GM19372 (cell line): ENCODE data around the gene SNF8.

ENCODE experiments used
- ATAC-seq: cut with Tn5 transposase; IDR thresholded peaks from one replicate; pipeline ENCODE4 v1.9.1; 2021; ENCODE audit warnings: mild to moderate bottlenecking, low read depth, moderate library complexity; ENCODE audit not compliant: unreplicated experiment

Gene SNF8

GRCh38 chr17:48930435-48930873 is 14.2 kb downstream of the SNF8 start:
- no peak for ATAC-seq

- no peak for ATAC-seq
Measured at GRCh38 chr17:48929812-48930165, 14.9 kb downstream of the SNF8 start.

GRCh38 chr17:48928876-48929811 is 15.5 kb downstream of the SNF8 start:
- ATAC-seq, result no peak

- ATAC-seq, result no peak
Measured at GRCh38 chr17:48927978-48928745, 16.5 kb downstream of the SNF8 start.

GRCh38 chr17:48925991-48926342 is 18.7 kb downstream of the SNF8 start:
- no peak for ATAC-seq

GRCh38 chr17:48925251-48925990 is 19.2 kb downstream of the SNF8 start:
- ATAC-seq, result no peak

GRCh38 chr17:48915459-48916282 is 29.0 kb downstream of the SNF8 start:
- ATAC-seq, result no peak

- ATAC-seq, result no peak
Measured at GRCh38 chr17:48912476-48912875, 32.2 kb downstream of the SNF8 start.

- ATAC-seq, result no peak
Measured at GRCh38 chr17:48910370-48910769, 34.3 kb downstream of the SNF8 start.

- no peak for ATAC-seq
Measured at GRCh38 chr17:48909783-48910182, 34.9 kb downstream of the SNF8 start.

GRCh38 chr17:48908853-48909394 is 35.7 kb downstream of the SNF8 start:
- ATAC-seq, result peak; percentile 49

GRCh38 chr17:48908047-48908843 is 36.4 kb downstream of the SNF8 start, which contains the start of gene UBE2Z:
TSS of gene UBE2Z (plus strand) at chr17:48908407. CDS start at chr17:48908504, 97 bp downstream.
- peak; percentile 74 for ATAC-seq

GRCh38 chr17:48907713-48908046 is 37.0 kb downstream of the SNF8 start:
- no peak for ATAC-seq

- no peak for ATAC-seq
Measured at GRCh38 chr17:48905987-48906515, 38.6 kb downstream of the SNF8 start.

- no peak for ATAC-seq
Measured at GRCh38 chr17:48904428-48904827, 40.2 kb downstream of the SNF8 start.

- ATAC-seq, result no peak
Measured at GRCh38 chr17:48903401-48903800, 41.2 kb downstream of the SNF8 start.

- ATAC-seq, result no peak
Measured at GRCh38 chr17:48901241-48901640, 43.4 kb downstream of the SNF8 start.

GRCh38 chr17:48894886-48895285 is 49.8 kb downstream of the SNF8 start:
- no peak for ATAC-seq
